ENCODE measurements around the gene SYNDIG1.

GRCh38 chr20:24610341-24611115 lies 141.1 kb downstream of the SYNDIG1 start:
- no peak for TF ChIP-seq CTCF (IDR thresholded peaks at IDR 0.05)
- TF ChIP-seq EZH2 (IDR thresholded peaks at IDR 0.05; ENCODE audit: borderline replicate concordance, insufficient read depth, low read depth, low read length, poor library complexity, severe bottlenecking), result no peak
